ENCODE results near the gene ISCA2. TPM values are rescaled to one million over a fixed set of nuclear protein-coding genes. Genes with fewer than 3 reads are reported as not detected.

ISCA2 gene
- total RNA-seq, 1 donor, result 24.6 TPM

GRCh38 chr14:74506411-74506851 lies 12.9 kb downstream of the ISCA2 start:
- DNase-seq (ENCODE audit: low read depth), result no peak
- no peak overlapping the region for H3K4me3 ChIP-seq (ENCODE audit: low read depth, low read length)
- no peak for TF ChIP-seq CTCF (IDR thresholded peaks at IDR 0.05; ENCODE audit: insufficient read depth, low read depth, low read length)

GRCh38 chr14:74507085-74507484 lies 13.5 kb downstream of the ISCA2 start:
- TF ChIP-seq CTCF (IDR thresholded peaks at IDR 0.05; ENCODE audit: insufficient read depth, low read depth, low read length), result no peak
- no peak overlapping the region for H3K4me3 ChIP-seq (ENCODE audit: low read depth, low read length)
- DNase-seq (ENCODE audit: low read depth), result no peak

- no peak for TF ChIP-seq CTCF (IDR thresholded peaks at IDR 0.05; ENCODE audit: insufficient read depth, low read depth, low read length)
- DNase-seq (ENCODE audit: low read depth), result no peak
- no peak overlapping the region for H3K4me3 ChIP-seq (ENCODE audit: low read depth, low read length)
Observed at GRCh38 chr14:74507840-74508239, 14.3 kb downstream of the ISCA2 start.

DNA sequence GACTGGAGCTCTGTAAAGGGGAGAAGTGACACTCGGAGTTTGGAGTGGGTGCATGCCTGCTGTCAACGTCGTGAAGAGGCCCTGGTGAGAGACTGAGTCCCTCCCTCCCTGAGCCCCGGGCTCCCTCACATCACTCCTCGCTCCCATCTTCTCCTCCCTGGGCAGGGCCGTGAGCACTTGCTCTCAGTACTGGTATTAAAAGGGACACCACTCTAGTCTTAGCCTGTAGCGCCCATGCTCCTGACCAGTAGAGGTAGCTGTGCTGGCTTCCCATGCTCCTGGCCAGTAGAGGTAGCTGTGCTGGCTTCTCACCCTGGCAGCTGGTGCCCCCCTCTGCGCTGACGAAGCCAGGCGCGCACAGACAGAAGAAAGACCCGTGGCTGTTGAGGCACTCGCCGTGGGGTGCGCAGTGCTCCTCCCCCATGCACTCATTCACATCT lies 14.7 kb downstream of the ISCA2 start:
- TF ChIP-seq CTCF (IDR thresholded peaks at IDR 0.05; ENCODE audit: insufficient read depth, low read depth, low read length), result peak; percentile 40
- no peak for DNase-seq (ENCODE audit: low read depth)
- no peak overlapping the region for H3K4me3 ChIP-seq (ENCODE audit: low read depth, low read length)

GRCh38 chr14:74508844-74509428 lies 15.4 kb downstream of the ISCA2 start:
- TF ChIP-seq CTCF (IDR thresholded peaks at IDR 0.05; ENCODE audit: insufficient read depth, low read depth, low read length), result no peak

GRCh38 chr14:74509587-74510222 lies 16.1 kb downstream of the ISCA2 start:
- no peak overlapping the region for H3K4me3 ChIP-seq (ENCODE audit: low read depth, low read length)
- DNase-seq (ENCODE audit: low read depth), result no peak
- no peak for TF ChIP-seq CTCF (IDR thresholded peaks at IDR 0.05; ENCODE audit: insufficient read depth, low read depth, low read length)

More at GRCh38 chr14:74508844-74509428, 15.4 kb downstream of the ISCA2 start:
- no peak for DNase-seq (ENCODE audit: low read depth)
- H3K4me3 ChIP-seq (ENCODE audit: low read depth, low read length), result no peak overlapping the region

Data from fibroblast of villous mesenchyme (primary cell).